ENCODE results near the gene CLIC4. TPM values are rescaled to one million over a fixed set of nuclear protein-coding genes. Genes with fewer than 3 reads are reported as not detected.

CLIC4 gene
- total and polyA plus RNA-seq, 2 of the 8 experiments (the other 6 are each of a cell fraction or from before 2014, with no cell fraction given): 77.5 to 293 TPM

- TF ChIP-seq RXRA (IDR thresholded peaks at IDR 0.05; ENCODE audit: insufficient read depth, low read depth, low read length) (no peak), ZNF274 (IDR thresholded peaks at IDR 0.05; ENCODE audit: borderline replicate concordance, extremely low read depth, low read length) (no peak), SP1 (IDR thresholded peaks at IDR 0.05; ENCODE audit: low read depth, low read length) (no peak)
Observed at GRCh38 chr1:24756395-24756794, 11.1 kb downstream of the CLIC4 start (continued).
